ENCODE measurements around the gene FABP1. TPM values are rescaled to one million over a fixed set of nuclear protein-coding genes. Genes with fewer than 3 reads are reported as not detected.
A peak's percentile ranks its signal among the peaks of the same experiment; 100 is the strongest.

The FABP1 gene
- polyA plus RNA-seq, 1 experiment: not detected

GRCh38 chr2:88078643-88079172 lies 49.2 kb downstream of the FABP1 start:
- TF ChIP-seq CTCF (IDR thresholded peaks at IDR 0.05; ENCODE audit: insufficient read depth, low read depth, low read length): no peak
- DNase-seq (ENCODE audit: low read depth): no peak
- peaks cover 4% of the 10 kb centered on the region; the same call in 1 of the 2 replicates for H3K27me3 ChIP-seq (ENCODE audit: control insufficient read depth, insufficient read depth, low read length)
- H3K4me3 ChIP-seq (ENCODE audit: low read depth, low read length): no peak overlapping the region
- CTCF ChIA-PET: interaction anchor here (0.6 to 2.0 kb wide), 2 partner anchors 18 to 82 kb away, joined by 3 to 8 read pairs; no protein-coding TSS in a partner anchor
- H3K36me3 ChIP-seq (ENCODE audit: control insufficient read depth, insufficient read depth, low read length): no peaks in the 10 kb centered on the region
- POLR2A ChIA-PET: no interaction called here

GRCh38 chr2:88077080-88077479 lies 50.8 kb downstream of the FABP1 start:
- Histone ChIP-seq H3K4me3 (ENCODE audit: low read depth, low read length) (no peak overlapping the region), H3K27me3 (ENCODE audit: control insufficient read depth, insufficient read depth, low read length) (no peaks in the 10 kb centered on the region), H3K36me3 (ENCODE audit: control insufficient read depth, insufficient read depth, low read length) (no peaks in the 10 kb centered on the region)
- ChIA-PET POLR2A (no interaction called here), CTCF (interaction anchor here (1.5 kb wide), 1 partner anchor 15 kb away, joined by 4 read pairs; no protein-coding TSS in a partner anchor)
- no peak for DNase-seq (ENCODE audit: low read depth)
- no peak for TF ChIP-seq CTCF (IDR thresholded peaks at IDR 0.05; ENCODE audit: insufficient read depth, low read depth, low read length)

GRCh38 chr2:88074854-88075292 lies 53.0 kb downstream of the FABP1 start:
- Histone ChIP-seq H3K4me3 (ENCODE audit: low read depth, low read length) (no peak overlapping the region), H3K36me3 (ENCODE audit: control insufficient read depth, insufficient read depth, low read length) (no peaks in the 10 kb centered on the region), H3K27me3 (ENCODE audit: control insufficient read depth, insufficient read depth, low read length) (peaks cover 6% of the 10 kb centered on the region; the same call in 1 of the 2 replicates)
- peak; percentile 62 for DNase-seq (ENCODE audit: low read depth)
- no peak for TF ChIP-seq CTCF (IDR thresholded peaks at IDR 0.05; ENCODE audit: insufficient read depth, low read depth, low read length)
- POLR2A ChIA-PET: no interaction called here
- CTCF ChIA-PET: interaction anchor here (1.3 kb wide), 1 partner anchor 14 kb away, joined by 10 read pairs; no protein-coding TSS in a partner anchor

GRCh38 chr2:88074150-88074549 lies 53.7 kb downstream of the FABP1 start:
- H3K4me3 ChIP-seq (ENCODE audit: low read depth, low read length): no peak overlapping the region
- POLR2A ChIA-PET: no interaction called here
- DNase-seq (ENCODE audit: low read depth): no peak
- peaks cover 8% of the 10 kb centered on the region for H3K27me3 ChIP-seq (ENCODE audit: control insufficient read depth, insufficient read depth, low read length)
- no peak for TF ChIP-seq CTCF (IDR thresholded peaks at IDR 0.05; ENCODE audit: insufficient read depth, low read depth, low read length)
- no peaks in the 10 kb centered on the region for H3K36me3 ChIP-seq (ENCODE audit: control insufficient read depth, insufficient read depth, low read length)
- CTCF ChIA-PET: interaction anchor here (1.3 kb wide), 1 partner anchor 13 kb away, joined by 10 read pairs; no protein-coding TSS in a partner anchor

Small RNA genes lying within 50 kb of the gene (small RNA-seq; reads per million reads assigned to genes)
- gene MIR4780 (ENCODE audit: insufficient read length, low read depth, low replicate concordance): not detected

Other genes with a start within 250 kb of the FABP1 start
- gene RNU2-63P, start 111.5 kb downstream of the FABP1 start, polyA plus RNA-seq (2011; rRNA removed): not detected in 2 replicates
- gene KRCC1, start 72.3 kb downstream of the FABP1 start, polyA plus RNA-seq (2011; rRNA removed): 16.8 and 33.7 TPM in 2 replicates
- not detected in 2 replicates for gene SMYD1, start 60.2 kb downstream of the FABP1 start, polyA plus RNA-seq (2011; rRNA removed)
- gene THNSL2, start 42.3 kb upstream of the FABP1 start, polyA plus RNA-seq (2011; rRNA removed): 13.7 and 32.1 TPM in 2 replicates

Measured in BJ (cell line).